WTC11 (cell line): ENCODE data around the gene CABLES1.

Experiments
- CREM ChIP-seq: sonication (generic); formaldehyde crosslinking; IDR thresholded peaks from 2 replicates; pipeline ENCODE4 v1.8.1; 2022; ENCODE audit warnings: mild to moderate bottlenecking, missing genetic modification reagents, moderate library complexity
- NFYB ChIP-seq: sonication (generic); formaldehyde crosslinking; conservative IDR thresholded peaks from 2 replicates; pipeline ENCODE4 v1.8.0; 2022; ENCODE audit warnings: low read depth, missing genetic modification reagents
- PRRX2 ChIP-seq: fragments of 250-450 bp; sonication (Bioruptor Pico); IDR thresholded peaks from 2 replicates; pipeline ENCODE4 v1.8.0; 2021; ENCODE audit warnings: mild to moderate bottlenecking
- SMAD3 ChIP-seq: sonication (generic); formaldehyde crosslinking; IDR thresholded peaks from 2 replicates; pipeline ENCODE4 v1.8.0; 2022; ENCODE audit warnings: missing genetic modification reagents, mild to moderate bottlenecking, borderline replicate concordance
- SOX15 ChIP-seq: fragments of 250-450 bp; sonication (Bioruptor Pico); IDR thresholded peaks from 2 replicates; pipeline ENCODE4 v1.9.0; 2021; ENCODE audit warnings: mild to moderate bottlenecking
- SP1 ChIP-seq: sonication (generic); formaldehyde crosslinking; conservative IDR thresholded peaks from 2 replicates; pipeline ENCODE4 v1.8.1; 2022; ENCODE audit warnings: missing genetic modification reagents
- TCF7 ChIP-seq: sonication (generic); formaldehyde crosslinking; IDR thresholded peaks from 2 replicates; pipeline ENCODE4 v1.8.0; 2022; ENCODE audit warnings: mild to moderate bottlenecking, low read depth, missing genetic modification reagents, moderate library complexity
- ZNF671 ChIP-seq: fragments of 250-450 bp; sonication (Bioruptor Pico); IDR thresholded peaks from 2 replicates; pipeline ENCODE4 v1.8.0; 2021; ENCODE audit warnings: mild to moderate bottlenecking
- TF ChIP-seq, protein P1 (sequence below): fragments of 200-600 bp; IDR thresholded peaks from 2 replicates; pipeline ENCODE4 v1.8.0; 2022; ENCODE audit warnings: antibody characterized with exemption
- TF ChIP-seq, protein P2 (sequence below): sonication (generic); formaldehyde crosslinking; IDR thresholded peaks from 2 replicates; pipeline ENCODE4 v1.8.1; 2023; ENCODE audit warnings: mild to moderate bottlenecking, missing genetic modification reagents, moderate library complexity
- TF ChIP-seq, protein P3 (sequence below): sonication (generic); formaldehyde crosslinking; IDR thresholded peaks from 2 replicates; pipeline ENCODE4 v1.8.1; 2023; ENCODE audit warnings: mild to moderate bottlenecking, missing genetic modification reagents, borderline replicate concordance
- TF ChIP-seq, protein P4 (sequence below): sonication (generic); formaldehyde crosslinking; conservative IDR thresholded peaks from 2 replicates; pipeline ENCODE4 v1.8.1; 2022; ENCODE audit warnings: mild to moderate bottlenecking, missing genetic modification reagents
- TF ChIP-seq, protein P5 (sequence below): sonication (generic); formaldehyde crosslinking; IDR thresholded peaks from 2 replicates; pipeline ENCODE4 v1.8.0; 2022; ENCODE audit warnings: mild to moderate bottlenecking, missing genetic modification reagents
- TF ChIP-seq, protein P6 (sequence below): sonication (generic); formaldehyde crosslinking; IDR thresholded peaks from 2 replicates; pipeline ENCODE4 v1.8.1; 2022; ENCODE audit warnings: low read depth, missing genetic modification reagents, borderline replicate concordance

DNA sequence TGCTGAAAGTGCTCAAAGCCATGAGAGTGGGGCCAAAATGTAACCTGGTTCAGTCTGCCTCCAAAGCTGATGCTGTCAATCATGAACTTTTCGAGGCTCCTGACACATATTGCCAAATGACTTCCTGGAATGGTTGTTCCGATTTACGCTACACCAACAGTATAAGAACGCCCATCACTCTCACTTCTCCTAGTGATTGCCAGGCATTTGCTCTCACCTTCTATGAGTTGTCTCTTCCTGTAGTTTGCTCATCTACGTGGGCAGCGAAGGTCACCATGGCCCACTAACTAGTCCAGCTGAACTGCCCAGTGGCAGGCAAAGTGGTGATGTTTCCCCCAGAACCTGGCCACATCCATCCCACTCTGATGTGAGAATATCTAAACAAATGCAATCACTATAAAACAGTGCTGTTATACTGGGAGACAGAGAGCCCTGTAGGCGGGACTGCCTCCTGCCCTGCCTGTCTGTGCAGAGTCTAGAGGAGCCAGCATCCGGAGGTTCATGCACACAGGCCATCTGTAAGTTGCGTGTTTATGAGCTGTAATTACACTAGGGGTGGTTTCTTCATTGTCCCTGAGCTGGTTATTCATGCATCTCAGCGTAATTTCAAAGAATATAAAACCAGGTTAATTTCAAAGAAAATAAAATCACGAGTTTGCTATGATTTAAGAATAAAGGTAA lies 8.8 kb upstream of the CABLES1 start:
- TF ChIP-seq, protein P1, sequence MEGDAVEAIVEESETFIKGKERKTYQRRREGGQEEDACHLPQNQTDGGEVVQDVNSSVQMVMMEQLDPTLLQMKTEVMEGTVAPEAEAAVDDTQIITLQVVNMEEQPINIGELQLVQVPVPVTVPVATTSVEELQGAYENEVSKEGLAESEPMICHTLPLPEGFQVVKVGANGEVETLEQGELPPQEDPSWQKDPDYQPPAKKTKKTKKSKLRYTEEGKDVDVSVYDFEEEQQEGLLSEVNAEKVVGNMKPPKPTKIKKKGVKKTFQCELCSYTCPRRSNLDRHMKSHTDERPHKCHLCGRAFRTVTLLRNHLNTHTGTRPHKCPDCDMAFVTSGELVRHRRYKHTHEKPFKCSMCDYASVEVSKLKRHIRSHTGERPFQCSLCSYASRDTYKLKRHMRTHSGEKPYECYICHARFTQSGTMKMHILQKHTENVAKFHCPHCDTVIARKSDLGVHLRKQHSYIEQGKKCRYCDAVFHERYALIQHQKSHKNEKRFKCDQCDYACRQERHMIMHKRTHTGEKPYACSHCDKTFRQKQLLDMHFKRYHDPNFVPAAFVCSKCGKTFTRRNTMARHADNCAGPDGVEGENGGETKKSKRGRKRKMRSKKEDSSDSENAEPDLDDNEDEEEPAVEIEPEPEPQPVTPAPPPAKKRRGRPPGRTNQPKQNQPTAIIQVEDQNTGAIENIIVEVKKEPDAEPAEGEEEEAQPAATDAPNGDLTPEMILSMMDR: no peak
- no peak for TF ChIP-seq SOX15 (CRISPR knock-in tag)
- no peak for TF ChIP-seq NFYB (CRISPR knock-in tag)
- TF ChIP-seq ZNF671: no peak
- TF ChIP-seq TCF7: no peak
- TF ChIP-seq, protein P2, sequence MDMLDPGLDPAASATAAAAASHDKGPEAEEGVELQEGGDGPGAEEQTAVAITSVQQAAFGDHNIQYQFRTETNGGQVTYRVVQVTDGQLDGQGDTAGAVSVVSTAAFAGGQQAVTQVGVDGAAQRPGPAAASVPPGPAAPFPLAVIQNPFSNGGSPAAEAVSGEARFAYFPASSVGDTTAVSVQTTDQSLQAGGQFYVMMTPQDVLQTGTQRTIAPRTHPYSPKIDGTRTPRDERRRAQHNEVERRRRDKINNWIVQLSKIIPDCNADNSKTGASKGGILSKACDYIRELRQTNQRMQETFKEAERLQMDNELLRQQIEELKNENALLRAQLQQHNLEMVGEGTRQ: no peak
- TF ChIP-seq SMAD3 (CRISPR knock-in tag): no peak
- TF ChIP-seq PRRX2: no peak
- TF ChIP-seq SP1 (CRISPR knock-in tag): no peak
- TF ChIP-seq CREM (CRISPR knock-in tag): no peak
- TF ChIP-seq, protein P3, sequence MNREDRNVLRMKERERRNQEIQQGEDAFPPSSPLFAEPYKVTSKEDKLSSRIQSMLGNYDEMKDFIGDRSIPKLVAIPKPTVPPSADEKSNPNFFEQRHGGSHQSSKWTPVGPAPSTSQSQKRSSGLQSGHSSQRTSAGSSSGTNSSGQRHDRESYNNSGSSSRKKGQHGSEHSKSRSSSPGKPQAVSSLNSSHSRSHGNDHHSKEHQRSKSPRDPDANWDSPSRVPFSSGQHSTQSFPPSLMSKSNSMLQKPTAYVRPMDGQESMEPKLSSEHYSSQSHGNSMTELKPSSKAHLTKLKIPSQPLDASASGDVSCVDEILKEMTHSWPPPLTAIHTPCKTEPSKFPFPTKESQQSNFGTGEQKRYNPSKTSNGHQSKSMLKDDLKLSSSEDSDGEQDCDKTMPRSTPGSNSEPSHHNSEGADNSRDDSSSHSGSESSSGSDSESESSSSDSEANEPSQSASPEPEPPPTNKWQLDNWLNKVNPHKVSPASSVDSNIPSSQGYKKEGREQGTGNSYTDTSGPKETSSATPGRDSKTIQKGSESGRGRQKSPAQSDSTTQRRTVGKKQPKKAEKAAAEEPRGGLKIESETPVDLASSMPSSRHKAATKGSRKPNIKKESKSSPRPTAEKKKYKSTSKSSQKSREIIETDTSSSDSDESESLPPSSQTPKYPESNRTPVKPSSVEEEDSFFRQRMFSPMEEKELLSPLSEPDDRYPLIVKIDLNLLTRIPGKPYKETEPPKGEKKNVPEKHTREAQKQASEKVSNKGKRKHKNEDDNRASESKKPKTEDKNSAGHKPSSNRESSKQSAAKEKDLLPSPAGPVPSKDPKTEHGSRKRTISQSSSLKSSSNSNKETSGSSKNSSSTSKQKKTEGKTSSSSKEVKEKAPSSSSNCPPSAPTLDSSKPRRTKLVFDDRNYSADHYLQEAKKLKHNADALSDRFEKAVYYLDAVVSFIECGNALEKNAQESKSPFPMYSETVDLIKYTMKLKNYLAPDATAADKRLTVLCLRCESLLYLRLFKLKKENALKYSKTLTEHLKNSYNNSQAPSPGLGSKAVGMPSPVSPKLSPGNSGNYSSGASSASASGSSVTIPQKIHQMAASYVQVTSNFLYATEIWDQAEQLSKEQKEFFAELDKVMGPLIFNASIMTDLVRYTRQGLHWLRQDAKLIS: no peak
- TF ChIP-seq, protein P4, sequence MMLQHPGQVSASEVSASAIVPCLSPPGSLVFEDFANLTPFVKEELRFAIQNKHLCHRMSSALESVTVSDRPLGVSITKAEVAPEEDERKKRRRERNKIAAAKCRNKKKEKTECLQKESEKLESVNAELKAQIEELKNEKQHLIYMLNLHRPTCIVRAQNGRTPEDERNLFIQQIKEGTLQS (CRISPR knock-in tag): no peak
- TF ChIP-seq, protein P5, sequence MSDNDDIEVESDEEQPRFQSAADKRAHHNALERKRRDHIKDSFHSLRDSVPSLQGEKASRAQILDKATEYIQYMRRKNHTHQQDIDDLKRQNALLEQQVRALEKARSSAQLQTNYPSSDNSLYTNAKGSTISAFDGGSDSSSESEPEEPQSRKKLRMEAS (CRISPR knock-in tag): no peak
- TF ChIP-seq, protein P6, sequence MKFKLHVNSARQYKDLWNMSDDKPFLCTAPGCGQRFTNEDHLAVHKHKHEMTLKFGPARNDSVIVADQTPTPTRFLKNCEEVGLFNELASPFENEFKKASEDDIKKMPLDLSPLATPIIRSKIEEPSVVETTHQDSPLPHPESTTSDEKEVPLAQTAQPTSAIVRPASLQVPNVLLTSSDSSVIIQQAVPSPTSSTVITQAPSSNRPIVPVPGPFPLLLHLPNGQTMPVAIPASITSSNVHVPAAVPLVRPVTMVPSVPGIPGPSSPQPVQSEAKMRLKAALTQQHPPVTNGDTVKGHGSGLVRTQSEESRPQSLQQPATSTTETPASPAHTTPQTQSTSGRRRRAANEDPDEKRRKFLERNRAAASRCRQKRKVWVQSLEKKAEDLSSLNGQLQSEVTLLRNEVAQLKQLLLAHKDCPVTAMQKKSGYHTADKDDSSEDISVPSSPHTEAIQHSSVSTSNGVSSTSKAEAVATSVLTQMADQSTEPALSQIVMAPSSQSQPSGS (CRISPR knock-in tag): no peak
